ENCODE results near the gene TSPAN5.

GRCh38 chr4:98663226-98664006, 5.0 kb upstream of the TSPAN5 start:
- TF ChIP-seq CTCF (IDR thresholded peaks at IDR 0.05) = no peak
- no peak for TF ChIP-seq POLR2A (IDR thresholded peaks at IDR 0.05)

All from lower leg skin (tissue), 3 donors.